ENCODE results near the gene CEMIP.

DNA sequence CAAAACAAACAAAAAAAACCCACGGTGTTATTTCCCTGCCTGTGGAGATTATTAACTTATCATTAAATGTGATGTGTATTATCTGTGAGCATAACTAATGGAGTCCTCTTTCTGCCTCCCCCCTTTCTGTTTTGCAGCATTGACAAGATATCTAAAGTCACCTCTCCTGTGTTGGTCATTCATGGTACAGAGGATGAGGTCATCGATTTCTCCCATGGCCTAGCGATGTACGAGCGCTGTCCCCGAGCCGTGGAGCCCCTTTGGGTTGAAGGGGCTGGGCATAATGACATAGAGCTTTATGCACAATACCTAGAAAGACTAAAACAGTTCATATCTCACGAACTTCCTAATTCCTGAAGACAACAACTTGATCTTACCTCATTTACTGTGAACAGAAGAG, 25.2 kb upstream of the CEMIP start:
- TF ChIP-seq, protein P1, sequence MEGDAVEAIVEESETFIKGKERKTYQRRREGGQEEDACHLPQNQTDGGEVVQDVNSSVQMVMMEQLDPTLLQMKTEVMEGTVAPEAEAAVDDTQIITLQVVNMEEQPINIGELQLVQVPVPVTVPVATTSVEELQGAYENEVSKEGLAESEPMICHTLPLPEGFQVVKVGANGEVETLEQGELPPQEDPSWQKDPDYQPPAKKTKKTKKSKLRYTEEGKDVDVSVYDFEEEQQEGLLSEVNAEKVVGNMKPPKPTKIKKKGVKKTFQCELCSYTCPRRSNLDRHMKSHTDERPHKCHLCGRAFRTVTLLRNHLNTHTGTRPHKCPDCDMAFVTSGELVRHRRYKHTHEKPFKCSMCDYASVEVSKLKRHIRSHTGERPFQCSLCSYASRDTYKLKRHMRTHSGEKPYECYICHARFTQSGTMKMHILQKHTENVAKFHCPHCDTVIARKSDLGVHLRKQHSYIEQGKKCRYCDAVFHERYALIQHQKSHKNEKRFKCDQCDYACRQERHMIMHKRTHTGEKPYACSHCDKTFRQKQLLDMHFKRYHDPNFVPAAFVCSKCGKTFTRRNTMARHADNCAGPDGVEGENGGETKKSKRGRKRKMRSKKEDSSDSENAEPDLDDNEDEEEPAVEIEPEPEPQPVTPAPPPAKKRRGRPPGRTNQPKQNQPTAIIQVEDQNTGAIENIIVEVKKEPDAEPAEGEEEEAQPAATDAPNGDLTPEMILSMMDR (conservative IDR thresholded peaks at IDR 0.05; ENCODE audit: low read depth, low read length) = no peak
- no peak for TF ChIP-seq USF2 (IDR thresholded peaks at IDR 0.05; ENCODE audit: low read depth, low read length)
- no peak for TF ChIP-seq POLR2A (IDR thresholded peaks at IDR 0.05; ENCODE audit: low read depth, low read length)
- TF ChIP-seq CHD1 (IDR thresholded peaks at IDR 0.05; ENCODE audit: low read depth, low read length) = no peak
- no peak for TF ChIP-seq SMC3 (IDR thresholded peaks at IDR 0.05; ENCODE audit: low read depth, low read length)

All from IMR-90 (cell line).